DMS 273 (cell line): ENCODE results near the gene CDKAL1.
"Not testable (repeated sequence)": the region's sequence is repeated elsewhere in the genome, so short reads cannot be mapped to it uniquely, and the experiment has no call there.

Experiments used
- DNase-seq: peaks from one replicate; lab custom pipeline; 2025; ENCODE audit not compliant: unreplicated experiment; lab: John Stamatoyannopoulos, UW

CDKAL1 gene

DNA sequence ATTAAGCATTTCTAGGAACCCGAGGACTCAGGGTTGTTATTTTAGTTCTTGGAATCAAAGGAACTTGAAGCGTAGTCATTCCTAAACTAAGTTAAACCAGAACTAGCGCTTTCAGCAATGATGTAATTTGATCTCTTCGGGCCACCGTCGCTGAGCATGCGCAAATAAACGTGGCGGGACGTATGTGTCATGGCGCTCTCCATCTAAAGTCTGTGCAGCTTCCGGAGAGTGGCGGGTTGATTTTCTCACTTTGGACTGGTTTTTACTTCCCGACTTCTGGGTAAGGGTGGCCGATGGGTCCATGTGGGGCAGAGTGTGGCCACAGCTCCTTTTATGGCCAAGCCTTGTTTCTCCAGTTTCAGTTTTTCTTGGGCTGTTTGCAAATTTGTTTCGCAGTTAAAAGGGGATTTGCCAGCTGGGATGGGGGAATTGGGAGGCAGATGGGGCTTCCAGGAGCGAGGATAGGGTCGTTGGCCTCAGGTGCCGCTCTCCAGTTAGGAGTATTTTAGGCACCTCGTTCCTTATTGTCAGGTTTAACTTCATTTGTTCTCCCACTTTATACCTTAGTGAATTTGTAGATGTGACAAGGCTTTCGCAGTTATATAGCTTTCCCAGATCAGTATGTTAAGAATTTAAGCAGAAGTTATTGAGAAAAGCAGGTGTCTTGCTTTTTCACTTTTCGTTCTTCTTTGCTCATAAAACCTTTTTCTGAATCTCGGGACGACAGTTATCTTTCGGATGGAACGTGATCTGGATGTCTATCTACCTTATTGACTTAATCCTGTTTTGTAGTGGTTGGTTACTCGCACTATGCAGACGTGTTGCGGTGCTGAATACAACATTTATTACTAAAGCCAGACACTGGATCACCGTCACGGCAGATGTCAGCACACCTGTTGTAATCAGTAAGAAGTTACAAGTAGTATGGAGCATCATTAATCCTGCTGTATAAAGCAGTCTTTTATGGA lies at the start of gene CDKAL1:
TSS of gene CDKAL1 (plus strand) at position 163 of the 968 bp plus-strand sequence. CDS start 11,894 bp downstream, outside the sequence.
- peak; percentile 95 for DNase-seq

DNA sequence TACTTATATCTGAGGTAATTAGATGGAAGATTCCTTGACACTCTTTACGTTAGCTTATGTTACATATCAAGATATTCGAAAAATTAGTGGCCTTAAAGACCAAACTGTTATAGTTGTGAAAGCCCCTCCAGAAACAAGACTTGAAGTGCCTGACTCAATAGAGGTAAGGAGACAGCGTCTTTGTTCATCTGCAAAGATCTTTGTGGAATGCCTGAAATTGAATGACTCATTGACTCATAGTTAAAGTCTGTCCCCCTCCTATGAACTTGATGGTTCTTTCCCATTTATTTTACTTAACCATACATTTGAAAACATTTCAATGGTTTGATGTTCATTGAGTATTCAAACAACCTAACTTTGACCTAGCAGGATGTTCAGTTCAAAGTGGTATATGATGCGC lies 47.6 kb upstream of the CDKAL1 start:
- no peak for DNase-seq

DNA sequence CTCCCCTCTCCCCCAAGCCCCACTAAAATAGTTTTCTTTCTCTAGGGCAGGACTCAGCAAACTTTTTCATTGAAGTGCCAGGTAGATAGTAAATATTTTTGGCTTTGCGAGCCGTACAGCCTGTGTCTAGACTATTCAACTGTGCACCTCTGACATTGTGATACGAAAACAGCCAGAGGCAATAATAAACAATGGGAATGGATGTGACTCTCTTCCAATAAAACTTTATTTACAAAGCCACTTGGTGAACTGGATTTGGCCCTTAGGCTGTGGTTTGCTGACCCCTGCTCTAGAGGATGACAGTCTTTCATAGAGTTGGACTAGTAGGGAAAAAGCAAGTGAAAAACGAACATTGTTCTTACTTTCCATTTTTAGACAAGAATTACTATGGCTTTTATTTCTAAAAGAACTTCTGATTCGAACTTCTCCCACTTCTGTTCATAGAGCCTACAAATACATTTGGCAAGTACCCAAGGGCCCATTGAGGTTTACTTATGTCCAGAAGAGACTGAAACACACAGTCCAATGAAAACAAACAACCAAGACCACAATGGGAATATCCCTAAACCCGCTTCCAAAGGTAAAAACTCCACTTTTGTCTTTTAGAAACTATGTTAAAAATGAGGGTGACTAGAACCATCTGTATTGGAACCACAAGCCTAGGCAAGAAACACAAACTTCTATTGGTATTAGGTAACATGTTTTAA lies 46.4 kb upstream of the CDKAL1 start:
- DNase-seq = no peak

DNA sequence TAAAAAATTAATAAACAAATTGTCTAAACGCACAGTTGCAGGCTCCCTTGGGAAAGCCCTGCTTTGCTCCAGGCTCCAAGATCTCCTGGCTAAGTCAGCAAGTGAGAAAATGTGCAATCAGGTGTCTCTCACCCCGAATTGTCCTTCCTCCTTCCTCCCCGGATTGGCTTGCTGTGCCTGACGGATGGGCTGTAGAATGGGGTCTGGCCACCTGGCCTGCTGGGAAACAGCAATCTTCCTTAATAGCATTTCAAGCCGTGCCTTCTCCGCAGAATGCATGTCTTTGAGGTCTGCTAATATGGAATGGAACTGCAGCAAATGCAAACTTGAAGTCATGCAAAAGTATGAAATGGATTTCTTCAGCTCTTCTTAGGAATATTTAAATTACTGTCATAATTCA lies 43.7 kb upstream of the CDKAL1 start:
- DNase-seq = no peak

DNA sequence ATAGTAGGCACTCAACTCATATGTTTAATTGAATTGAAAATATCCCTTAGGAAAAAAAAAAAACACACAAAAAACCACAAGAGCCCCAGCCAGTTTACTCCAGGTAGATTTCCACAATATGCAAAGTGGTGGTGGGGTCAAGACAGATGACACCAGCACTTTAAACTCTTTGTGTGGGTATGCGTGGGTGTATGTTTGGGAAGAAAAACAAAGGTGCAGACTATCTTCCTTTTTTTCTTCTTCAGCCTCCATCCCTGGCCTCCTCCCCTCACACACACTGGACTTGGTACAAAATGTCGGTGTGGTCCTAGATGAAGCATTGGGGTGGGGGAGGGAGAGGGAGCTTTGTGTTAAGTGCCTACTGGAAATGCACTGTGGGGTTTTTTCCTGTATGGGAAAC lies 42.2 kb upstream of the CDKAL1 start:
- no peak for DNase-seq

DNA sequence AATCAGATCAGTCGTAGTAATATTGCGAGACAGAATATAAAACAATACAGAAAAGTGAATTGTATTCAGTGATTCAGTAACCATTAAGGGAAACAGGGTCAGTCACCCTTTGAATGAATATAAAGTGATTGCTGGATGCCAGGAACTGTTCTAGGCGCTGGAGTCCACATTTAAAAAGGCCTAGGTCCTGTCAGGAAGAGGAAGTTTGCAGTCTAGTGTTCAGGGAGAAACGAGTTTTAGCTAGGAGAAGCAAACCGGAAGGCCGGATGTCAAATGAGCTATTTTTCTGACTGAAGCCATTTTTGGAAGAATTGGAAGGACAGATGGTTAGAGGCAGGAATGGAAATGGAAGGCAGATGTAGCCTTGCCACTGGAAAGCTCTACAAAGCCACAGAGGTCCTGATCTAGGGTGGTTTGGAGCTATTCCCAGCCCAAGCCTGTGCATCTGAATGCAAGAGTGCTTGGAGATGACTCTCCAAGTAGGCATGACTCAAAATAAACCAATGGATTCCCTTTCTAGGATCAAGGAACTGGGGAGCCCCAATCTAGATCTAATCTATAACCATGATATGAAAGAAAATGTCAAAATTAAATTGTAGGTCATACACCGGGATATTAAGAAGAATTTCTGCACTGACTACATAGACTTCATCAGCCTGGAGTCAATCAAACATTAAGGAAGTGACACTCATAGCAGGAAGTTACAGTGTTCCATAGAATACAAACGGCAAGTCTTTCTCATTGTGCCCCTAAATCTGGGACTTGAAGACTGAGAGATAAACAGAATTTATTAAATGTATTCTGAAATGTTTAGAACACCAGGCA lies 36.8 kb upstream of the CDKAL1 start:
- peak; percentile 75 for DNase-seq

DNA sequence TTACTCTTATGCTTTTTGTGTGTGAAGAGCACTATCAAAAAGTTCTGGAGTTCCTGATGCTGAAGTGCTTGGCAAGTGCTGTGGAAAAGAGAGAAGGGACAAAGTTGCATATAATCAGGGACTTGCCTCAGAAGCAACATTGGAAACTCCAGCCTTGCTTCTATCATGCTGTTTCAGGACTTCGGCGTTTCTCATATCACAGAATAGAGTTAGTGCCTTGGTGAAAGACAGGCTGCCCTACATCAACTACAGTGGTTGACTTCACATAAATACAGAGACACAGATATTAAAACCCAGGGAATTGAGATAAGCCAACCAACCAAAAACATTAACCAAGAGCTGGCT lies 36.2 kb upstream of the CDKAL1 start:
- no peak for DNase-seq

DNA sequence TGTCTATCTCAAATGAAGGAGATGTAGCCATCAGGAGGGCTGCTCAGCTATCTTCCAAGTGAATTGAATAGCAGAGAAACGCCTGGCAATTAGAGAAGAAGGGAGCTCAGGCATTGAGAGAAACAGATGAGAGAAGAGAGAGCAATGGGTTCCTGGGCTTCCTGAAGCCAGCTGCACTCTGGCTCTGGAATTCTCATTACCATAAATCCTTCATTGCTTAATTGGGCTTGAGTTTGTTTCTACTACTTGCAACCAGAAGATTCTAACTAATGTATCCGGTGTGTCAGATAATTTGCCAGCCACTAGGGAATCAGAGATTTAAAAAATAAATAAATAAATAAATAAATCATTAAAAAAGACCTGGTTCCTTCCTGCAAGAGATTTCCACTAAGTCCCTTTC lies 25.0 kb upstream of the CDKAL1 start:
- peak; percentile 49 for DNase-seq

DNA sequence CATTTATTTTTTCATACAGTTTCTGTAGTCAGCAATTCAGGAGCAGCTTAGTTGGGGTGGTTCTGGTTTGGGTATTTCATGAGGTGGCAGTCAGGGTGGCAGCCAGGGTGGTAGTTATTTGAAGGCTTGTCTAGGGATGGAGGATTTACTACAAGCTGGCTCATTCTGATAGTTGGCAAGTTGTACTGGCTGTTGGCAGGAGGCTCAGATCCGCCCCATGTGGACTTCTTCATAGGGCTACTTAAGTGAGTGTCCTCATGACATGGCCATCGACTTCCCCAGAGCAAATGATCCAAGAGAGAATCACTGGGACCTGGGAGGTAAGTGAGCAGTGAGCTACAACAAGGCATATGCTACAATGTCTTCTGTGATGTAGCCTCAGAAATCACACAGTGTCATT lies 22.4 kb upstream of the CDKAL1 start:
- no peak for DNase-seq

DNA sequence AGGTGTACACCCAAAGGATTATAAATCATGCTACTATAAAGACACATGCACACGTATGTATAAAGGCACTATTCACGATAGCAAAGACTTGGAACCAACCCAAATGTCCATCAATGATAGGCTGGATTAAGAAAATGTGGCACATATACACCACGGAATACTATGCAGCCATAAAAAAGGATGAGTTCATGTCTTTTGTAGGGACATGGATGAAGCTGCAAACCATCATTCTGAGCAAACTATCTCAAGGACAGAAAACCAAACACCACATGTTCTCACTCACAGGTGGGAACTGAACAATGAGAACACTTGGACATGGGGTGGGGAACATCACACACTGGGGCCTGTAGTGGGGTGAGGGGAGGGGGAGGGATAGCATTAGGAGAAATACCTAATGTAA lies 9.0 kb upstream of the CDKAL1 start:
- not testable (repeated sequence) for DNase-seq

DNA sequence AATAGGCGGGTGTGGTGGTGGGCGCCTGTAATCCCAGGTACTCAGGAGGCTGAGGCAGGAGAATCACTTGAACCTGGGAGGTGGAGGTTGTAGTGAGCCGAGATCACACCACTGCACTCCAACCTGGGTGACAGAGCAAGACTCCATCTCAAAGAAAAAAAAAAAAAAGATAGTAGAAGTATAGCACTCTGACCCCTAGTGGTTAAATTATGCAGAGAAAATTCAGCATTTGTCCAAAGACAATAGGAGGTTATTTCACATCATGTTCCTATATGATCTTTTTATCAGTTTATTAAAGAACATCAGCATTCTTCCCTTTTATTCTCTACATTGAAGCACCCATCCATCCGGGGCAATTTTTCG lies 5.2 kb upstream of the CDKAL1 start:
- peak; percentile 82 for DNase-seq

DNA sequence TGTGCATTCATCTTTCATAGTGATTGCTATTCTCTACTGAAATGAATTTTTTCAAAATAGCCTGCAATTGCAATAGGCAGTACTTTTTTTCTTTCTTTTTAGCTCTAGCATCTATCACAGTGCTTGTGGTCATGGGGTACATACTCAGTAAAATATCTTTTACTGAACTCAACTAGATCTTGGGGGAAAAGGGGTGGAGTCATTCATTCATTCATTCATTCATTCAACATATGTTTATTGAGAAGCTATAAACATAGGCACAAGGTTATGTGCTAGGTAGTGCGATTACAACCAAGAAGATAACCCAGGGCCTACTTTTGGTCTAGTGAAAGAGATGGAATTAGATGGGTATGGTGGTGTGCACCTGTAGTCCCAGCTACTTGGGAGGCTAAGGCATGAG lies 1.4 kb upstream of the CDKAL1 start:
- DNase-seq = no peak

DNA sequence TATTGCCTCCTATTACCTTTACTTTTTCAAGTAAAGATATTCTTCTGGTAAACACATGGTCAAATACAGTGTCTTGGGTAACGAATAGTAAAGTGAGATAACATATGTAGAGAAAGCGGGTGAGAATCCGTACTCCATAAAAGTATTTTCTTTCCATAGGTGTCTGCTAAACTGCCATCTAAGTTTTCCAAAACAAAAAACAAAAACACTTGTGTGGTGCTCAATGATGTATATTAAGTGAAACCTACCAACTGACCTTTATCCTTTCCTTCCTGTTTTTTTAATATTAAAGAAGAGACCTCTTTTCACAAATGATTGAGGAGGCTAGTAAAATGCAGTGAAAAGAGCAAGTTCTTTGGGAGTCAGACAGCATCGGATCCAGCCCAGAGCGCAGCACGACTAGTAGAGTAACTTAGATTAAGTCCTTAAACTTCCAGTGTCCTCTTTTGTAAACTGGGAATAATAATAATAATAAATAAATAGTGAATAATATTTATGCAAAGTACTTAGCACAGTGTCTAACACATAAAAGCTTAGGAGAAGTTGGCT lies 437 bp upstream of the CDKAL1 start:
- no peak for DNase-seq

DNA sequence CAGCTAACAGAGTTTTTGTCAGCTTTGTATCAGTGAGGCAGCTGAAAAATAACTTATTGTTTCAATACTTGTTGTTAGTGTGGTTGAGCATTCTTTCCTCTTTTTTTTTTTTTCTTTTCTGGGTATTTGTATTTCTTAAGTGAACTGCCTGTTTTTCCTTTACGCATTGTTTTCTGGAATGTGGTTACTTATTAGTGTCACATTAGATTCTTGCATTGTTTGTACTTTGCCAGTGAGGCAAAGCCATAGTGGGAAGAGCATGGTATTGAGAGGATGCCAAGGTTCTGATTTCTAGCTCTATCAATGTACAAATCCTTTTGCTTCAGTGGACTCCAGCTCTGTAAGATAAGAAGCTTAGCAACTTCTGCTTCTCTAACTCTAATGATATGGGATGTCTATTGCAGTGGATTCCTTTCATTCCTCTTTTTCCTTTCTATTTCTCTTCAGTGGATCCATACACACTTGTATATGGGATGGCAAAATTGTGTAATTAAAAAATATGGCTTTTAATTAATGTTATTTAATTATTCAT lies 3.9 kb downstream of the CDKAL1 start:
- no peak for DNase-seq

DNA sequence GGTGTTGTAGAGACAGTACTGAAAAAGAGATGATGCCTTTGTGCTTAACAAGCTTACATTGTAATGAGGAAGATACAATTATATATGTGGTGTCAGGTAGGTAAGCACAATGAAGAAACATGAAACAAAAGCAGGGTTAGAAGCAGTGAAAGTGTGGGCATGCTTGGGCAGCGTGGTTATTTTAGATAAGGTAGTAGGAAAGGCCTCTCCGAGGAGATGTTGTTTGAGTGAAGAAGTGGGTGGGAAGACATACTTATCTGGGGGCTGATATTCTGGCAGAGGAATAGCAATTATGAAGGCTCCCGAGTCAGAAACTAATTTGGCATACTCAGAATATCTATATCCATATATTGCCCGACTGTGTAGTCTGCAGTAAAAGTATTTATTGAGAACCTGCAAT lies 4.7 kb downstream of the CDKAL1 start:
- DNase-seq = no peak

DNA sequence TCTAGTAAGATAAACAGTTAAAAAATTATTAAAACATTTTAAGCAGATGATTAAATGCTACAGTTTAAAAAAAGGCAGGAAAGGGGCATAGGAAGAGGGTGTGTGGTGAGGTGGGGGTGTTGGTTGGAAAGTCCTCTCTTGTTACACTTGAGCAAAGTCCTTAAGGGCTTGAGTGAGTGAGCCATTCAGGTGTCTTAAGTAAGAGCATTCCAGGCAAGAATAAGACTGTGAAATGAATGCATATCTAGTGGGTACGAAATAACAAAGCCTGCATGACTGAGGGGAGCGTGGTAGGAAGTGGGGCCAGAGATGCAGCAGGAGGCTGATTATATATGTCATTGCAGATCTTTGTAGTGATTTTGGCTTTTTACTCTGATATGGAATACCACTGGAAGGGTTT lies 5.1 kb downstream of the CDKAL1 start:
- DNase-seq = no peak

DNA sequence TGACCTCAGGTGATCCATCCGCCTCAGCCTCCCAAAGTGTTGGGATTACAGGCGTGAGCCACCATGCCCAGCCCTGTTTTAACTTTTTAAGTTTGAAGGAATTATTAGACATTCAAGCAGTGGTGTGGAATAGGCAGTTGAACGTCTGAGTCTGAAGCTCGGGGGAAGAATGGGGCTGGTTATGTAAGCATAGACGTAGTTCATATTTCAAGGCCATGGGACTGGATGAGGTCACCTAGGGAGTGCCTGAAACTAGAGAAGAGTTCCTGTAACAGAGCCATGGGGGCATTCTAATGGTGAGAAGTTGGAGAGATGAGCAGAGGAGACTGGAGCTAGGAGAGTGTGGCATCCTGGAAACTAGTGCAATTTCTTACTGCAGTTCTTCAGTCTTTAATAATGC lies 6.4 kb downstream of the CDKAL1 start:
- DNase-seq = peak; percentile 34

DNA sequence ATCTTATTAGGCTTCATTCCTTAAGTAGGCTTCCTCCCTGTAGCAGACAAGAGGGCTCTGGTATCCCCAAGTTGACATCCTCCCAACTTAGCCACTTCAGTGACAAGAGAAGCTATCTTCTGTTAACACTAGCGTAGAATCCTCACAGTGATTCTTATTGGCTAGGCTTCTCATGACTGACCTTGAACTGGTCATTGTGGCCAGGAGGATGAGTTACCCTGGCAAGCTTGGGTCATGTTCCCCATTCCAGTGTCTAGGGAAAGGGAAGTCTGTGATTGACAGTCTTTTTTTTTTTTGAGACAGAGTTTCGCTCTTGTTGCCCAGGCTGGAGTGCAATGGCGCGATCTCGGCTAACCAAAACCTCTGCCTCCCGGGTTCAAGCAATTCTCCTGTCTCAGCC lies 7.1 kb downstream of the CDKAL1 start:
- no peak for DNase-seq

DNA sequence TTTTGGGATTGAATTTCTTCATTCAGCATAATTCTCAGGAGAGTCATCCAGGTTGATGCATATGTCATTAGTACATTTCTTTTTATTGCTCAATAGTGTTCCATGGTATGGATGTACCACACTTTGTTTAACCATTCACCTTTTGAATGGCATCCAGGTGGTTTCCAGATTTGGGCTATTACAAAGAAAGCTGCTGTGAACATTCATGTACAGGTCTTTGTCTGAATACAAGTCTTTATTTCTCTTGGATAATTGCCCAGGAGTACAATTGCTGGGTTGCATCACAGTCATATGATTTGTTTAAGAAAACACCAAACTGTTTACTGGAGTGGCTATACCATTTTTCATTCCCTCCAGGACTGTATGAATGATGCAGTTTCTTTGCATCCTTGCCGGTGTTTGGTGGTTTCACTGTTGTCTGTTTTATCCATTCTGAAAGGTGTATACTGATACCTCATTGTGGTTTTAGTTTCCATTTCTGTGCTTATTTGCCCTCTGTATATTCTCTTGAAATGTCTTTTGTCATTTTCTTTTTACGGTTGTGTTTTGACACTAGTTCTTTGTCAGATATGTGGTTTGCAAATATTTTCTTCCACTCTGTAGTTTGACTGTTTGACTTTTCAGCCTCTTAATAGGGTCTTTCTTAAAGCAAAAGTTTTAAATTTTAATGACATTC lies 8.8 kb downstream of the CDKAL1 start:
- no peak for DNase-seq

DNA sequence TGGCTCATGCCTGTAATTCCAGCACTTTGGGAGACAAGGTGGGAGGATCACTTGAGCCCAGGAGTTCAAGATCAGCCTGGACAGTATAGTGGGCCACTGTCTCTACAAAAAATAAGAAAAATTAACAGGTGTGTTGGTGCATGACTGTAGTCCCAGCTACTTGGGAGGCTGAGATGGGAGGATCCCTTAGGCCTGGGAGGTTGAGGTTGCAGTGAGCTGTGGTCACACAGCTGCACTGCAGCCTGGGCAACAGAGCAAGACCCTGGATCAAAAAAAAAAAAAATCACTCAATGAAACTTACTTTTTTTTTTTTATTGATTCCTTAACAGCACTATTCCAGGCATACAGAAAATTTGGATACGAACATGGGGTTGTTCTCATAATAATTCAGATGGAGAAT lies 14.0 kb downstream of the CDKAL1 start:
- no peak for DNase-seq
